NCI-H69 (cell line): ENCODE data around the gene ILDR2.
"Not testable (repeated sequence)": the region's sequence is repeated elsewhere in the genome, so short reads cannot be mapped to it uniquely, and the experiment has no call there.

Experiments used
- DNase-seq: peaks from one replicate; lab custom pipeline; 2025; lab: John Stamatoyannopoulos, UW

Gene ILDR2

GRCh38 chr1:166884040-166884642, 91.2 kb downstream of the ILDR2 start:
- no peak for DNase-seq

GRCh38 chr1:166882893-166883292, 92.4 kb downstream of the ILDR2 start:
- peak; percentile 33 for DNase-seq

GRCh38 chr1:166878173-166878917, 97.0 kb downstream of the ILDR2 start:
- DNase-seq = not testable (repeated sequence)

- no peak for DNase-seq
Observed at GRCh38 chr1:166876540-166876838, 98.9 kb downstream of the ILDR2 start.

GRCh38 chr1:166875734-166876539, 99.4 kb downstream of the ILDR2 start, which contains the start of gene TADA1:
TSS of gene TADA1 (minus strand) at chr1:166876264. CDS start at chr1:166876233, 31 bp downstream.
- peak; percentile 100 for DNase-seq

- peak; percentile 48 for DNase-seq
Observed at GRCh38 chr1:166875302-166875733, 100.0 kb downstream of the ILDR2 start.

- peak; percentile 13 for DNase-seq
Observed at GRCh38 chr1:166874464-166874863, 100.9 kb downstream of the ILDR2 start.

- no peak for DNase-seq
Observed at GRCh38 chr1:166870584-166870983, 104.8 kb downstream of the ILDR2 start.

- DNase-seq = no peak
Observed at GRCh38 chr1:166869318-166870099, 105.8 kb downstream of the ILDR2 start.

- no peak for DNase-seq
Observed at GRCh38 chr1:166868639-166869038, 106.7 kb downstream of the ILDR2 start.

GRCh38 chr1:166865926-166866325, 109.4 kb downstream of the ILDR2 start:
- DNase-seq = no peak

GRCh38 chr1:166859597-166859996, 115.7 kb downstream of the ILDR2 start:
- no peak for DNase-seq

- DNase-seq = no peak
Observed at GRCh38 chr1:166858726-166859419, 116.5 kb downstream of the ILDR2 start.
